ENCODE measurements around the gene NCKAP5. TPM values are rescaled to one million over a fixed set of nuclear protein-coding genes. Genes with fewer than 3 reads are reported as not detected.

The NCKAP5 gene
- total RNA-seq, 1 donor from 2014 or later: 2.7 TPM

GRCh38 chr2:133143645-133144044, 424.6 kb downstream of the NCKAP5 start:
- Histone ChIP-seq H3K9me3 (ENCODE audit: insufficient read depth, low read depth, low read length) (no peaks in the 10 kb centered on the region), H4K20me1 (ENCODE audit: insufficient read depth, low read length) (no peaks in the 10 kb centered on the region), H3K9ac (ENCODE audit: low read length) (no peak overlapping the region), H3K27me3 (ENCODE audit: insufficient read depth, low read length) (no peaks in the 10 kb centered on the region), H2AFZ (ENCODE audit: low read depth, low read length) (no peak overlapping the region), H3K4me2 (ENCODE audit: low read length) (no peak overlapping the region), H3K4me1 (ENCODE audit: insufficient read depth, low read length) (no peaks in the 10 kb centered on the region), H3K36me3 (ENCODE audit: insufficient read depth, low read length) (no peaks in the 10 kb centered on the region), H3K27ac (ENCODE audit: low read depth, low read length) (no peak overlapping the region), H3K79me2 (ENCODE audit: insufficient read depth, low read length) (no peaks in the 10 kb centered on the region), H3K4me3 (ENCODE audit: insufficient read depth, low read depth, low read length) (no peak overlapping the region)
- no peak for FAIRE-seq
- Mint-ChIP-seq H3K36me3 (ENCODE audit: low read depth, unreplicated experiment) (no peaks in the 10 kb centered on the region), H3K27me3 (ENCODE audit: low read depth, unreplicated experiment) (no peaks in the 10 kb centered on the region), H3K4me3 (ENCODE audit: unreplicated experiment) (no peak overlapping the region), H3K9me3 (ENCODE audit: unreplicated experiment) (no peaks in the 10 kb centered on the region), H3K4me1 (ENCODE audit: low read depth, unreplicated experiment) (peaks cover 8% of the 10 kb centered on the region), H3K27ac (ENCODE audit: unreplicated experiment) (no peak overlapping the region)
- DNase-seq (ENCODE audit: low read depth): no peak
- no peak for TF ChIP-seq CTCF (IDR thresholded peaks at IDR 0.05; ENCODE audit: insufficient read depth, low read depth, low read length)
- no peak for TF ChIP-seq EZH2 (IDR thresholded peaks at IDR 0.05; ENCODE audit: insufficient read depth, low read length)

GRCh38 chr2:133142087-133142486, 426.2 kb downstream of the NCKAP5 start:
- no peak overlapping the region for H3K27ac Mint-ChIP-seq (ENCODE audit: unreplicated experiment)
- peaks cover 8% of the 10 kb centered on the region for H3K4me1 Mint-ChIP-seq (ENCODE audit: low read depth, unreplicated experiment)
- no peaks in the 10 kb centered on the region for H4K20me1 ChIP-seq (ENCODE audit: insufficient read depth, low read length)
- H3K9ac ChIP-seq (ENCODE audit: low read length): no peak overlapping the region
- no peak overlapping the region for H3K27ac ChIP-seq (ENCODE audit: low read depth, low read length)
- TF ChIP-seq EZH2 (IDR thresholded peaks at IDR 0.05; ENCODE audit: insufficient read depth, low read length) (no peak), CTCF (IDR thresholded peaks at IDR 0.05; ENCODE audit: insufficient read depth, low read depth, low read length) (no peak)
- no peaks in the 10 kb centered on the region for H3K9me3 Mint-ChIP-seq (ENCODE audit: unreplicated experiment)
- H3K4me3 Mint-ChIP-seq (ENCODE audit: unreplicated experiment): no peak overlapping the region
- no peak for FAIRE-seq
- no peaks in the 10 kb centered on the region for H3K36me3 Mint-ChIP-seq (ENCODE audit: low read depth, unreplicated experiment)
- no peaks in the 10 kb centered on the region for H3K79me2 ChIP-seq (ENCODE audit: insufficient read depth, low read length)
- H3K4me3 ChIP-seq (ENCODE audit: insufficient read depth, low read depth, low read length): no peak overlapping the region
- H3K4me1 ChIP-seq (ENCODE audit: insufficient read depth, low read length): no peaks in the 10 kb centered on the region
- no peaks in the 10 kb centered on the region for H3K36me3 ChIP-seq (ENCODE audit: insufficient read depth, low read length)
- no peak for DNase-seq (ENCODE audit: low read depth)
- no peaks in the 10 kb centered on the region for H3K9me3 ChIP-seq (ENCODE audit: insufficient read depth, low read depth, low read length)
- H3K4me2 ChIP-seq (ENCODE audit: low read length): no peak overlapping the region
- no peaks in the 10 kb centered on the region for H3K27me3 ChIP-seq (ENCODE audit: insufficient read depth, low read length)
- no peaks in the 10 kb centered on the region for H3K27me3 Mint-ChIP-seq (ENCODE audit: low read depth, unreplicated experiment)
- no peak overlapping the region for H2AFZ ChIP-seq (ENCODE audit: low read depth, low read length)

GRCh38 chr2:133140620-133141019, 427.6 kb downstream of the NCKAP5 start:
- Histone ChIP-seq H3K36me3 (ENCODE audit: insufficient read depth, low read length) (no peaks in the 10 kb centered on the region), H3K79me2 (ENCODE audit: insufficient read depth, low read length) (no peaks in the 10 kb centered on the region), H2AFZ (ENCODE audit: low read depth, low read length) (no peak overlapping the region), H3K4me3 (ENCODE audit: insufficient read depth, low read depth, low read length) (no peak overlapping the region), H3K4me1 (ENCODE audit: insufficient read depth, low read length) (no peaks in the 10 kb centered on the region), H4K20me1 (ENCODE audit: insufficient read depth, low read length) (no peaks in the 10 kb centered on the region), H3K4me2 (ENCODE audit: low read length) (peak overlapping the region; percentile 49), H3K27ac (ENCODE audit: low read depth, low read length) (no peak overlapping the region), H3K9me3 (ENCODE audit: insufficient read depth, low read depth, low read length) (no peaks in the 10 kb centered on the region), H3K9ac (ENCODE audit: low read length) (no peak overlapping the region), H3K27me3 (ENCODE audit: insufficient read depth, low read length) (no peaks in the 10 kb centered on the region)
- Mint-ChIP-seq H3K4me1 (ENCODE audit: low read depth, unreplicated experiment) (peaks cover 5% of the 10 kb centered on the region), H3K9me3 (ENCODE audit: unreplicated experiment) (no peaks in the 10 kb centered on the region), H3K27me3 (ENCODE audit: low read depth, unreplicated experiment) (no peaks in the 10 kb centered on the region), H3K4me3 (ENCODE audit: unreplicated experiment) (no peak overlapping the region), H3K36me3 (ENCODE audit: low read depth, unreplicated experiment) (no peaks in the 10 kb centered on the region), H3K27ac (ENCODE audit: unreplicated experiment) (no peak overlapping the region)
- DNase-seq (ENCODE audit: low read depth) (no peak), FAIRE-seq (no peak)
- no peak for TF ChIP-seq CTCF (IDR thresholded peaks at IDR 0.05; ENCODE audit: insufficient read depth, low read depth, low read length)
- no peak for TF ChIP-seq EZH2 (IDR thresholded peaks at IDR 0.05; ENCODE audit: insufficient read depth, low read length)
